ENCODE data around the gene OR51V1. TPM values are rescaled to one million over a fixed set of nuclear protein-coding genes. Genes with fewer than 3 reads are reported as not detected.

OR51V1 gene
- total RNA-seq, 1 donor from 2014 or later = not detected

- H3K27ac Mint-ChIP-seq (ENCODE audit: unreplicated experiment) = no peak overlapping the region
- no peaks in the 10 kb centered on the region for H3K9me3 Mint-ChIP-seq (ENCODE audit: unreplicated experiment)
- DNase-seq (ENCODE audit: low spot score) = no peak
- H3K4me3 Mint-ChIP-seq (ENCODE audit: unreplicated experiment) = no peak overlapping the region
- no peaks in the 10 kb centered on the region for H3K4me1 Mint-ChIP-seq (ENCODE audit: unreplicated experiment)
- TF ChIP-seq CTCF (IDR thresholded peaks at IDR 0.05; ENCODE audit: unreplicated experiment) = no peak
- peaks cover 4% of the 10 kb centered on the region for H3K27me3 Mint-ChIP-seq (ENCODE audit: unreplicated experiment)
- no peaks in the 10 kb centered on the region for H3K36me3 Mint-ChIP-seq (ENCODE audit: low read depth, unreplicated experiment)
Observed at GRCh38 chr11:5245155-5245554, 44.7 kb upstream of the OR51V1 start.

GRCh38 chr11:5243816-5244180 is 43.3 kb upstream of the OR51V1 start:
- no peaks in the 10 kb centered on the region for H3K9me3 Mint-ChIP-seq (ENCODE audit: unreplicated experiment)
- no peak for DNase-seq (ENCODE audit: low spot score)
- peaks cover 4% of the 10 kb centered on the region for H3K27me3 Mint-ChIP-seq (ENCODE audit: unreplicated experiment)
- no peaks in the 10 kb centered on the region for H3K4me1 Mint-ChIP-seq (ENCODE audit: unreplicated experiment)
- H3K36me3 Mint-ChIP-seq (ENCODE audit: low read depth, unreplicated experiment) = no peaks in the 10 kb centered on the region
- H3K27ac Mint-ChIP-seq (ENCODE audit: unreplicated experiment) = no peak overlapping the region
- TF ChIP-seq CTCF (IDR thresholded peaks at IDR 0.05; ENCODE audit: unreplicated experiment) = no peak
- no peak overlapping the region for H3K4me3 Mint-ChIP-seq (ENCODE audit: unreplicated experiment)

- no peak for DNase-seq (ENCODE audit: low spot score)
- no peak overlapping the region for H3K4me3 Mint-ChIP-seq (ENCODE audit: unreplicated experiment)
Observed at GRCh38 chr11:5242933-5243815, 42.7 kb upstream of the OR51V1 start.

GRCh38 chr11:5242208-5242607 is 41.7 kb upstream of the OR51V1 start:
- Mint-ChIP-seq H3K4me1 (ENCODE audit: unreplicated experiment) (no peaks in the 10 kb centered on the region), H3K9me3 (ENCODE audit: unreplicated experiment) (no peaks in the 10 kb centered on the region), H3K36me3 (ENCODE audit: low read depth, unreplicated experiment) (no peaks in the 10 kb centered on the region), H3K27me3 (ENCODE audit: unreplicated experiment) (peaks cover 4% of the 10 kb centered on the region), H3K27ac (ENCODE audit: unreplicated experiment) (no peak overlapping the region), H3K4me3 (ENCODE audit: unreplicated experiment) (no peak overlapping the region)
- DNase-seq (ENCODE audit: low spot score) = no peak
- no peak for TF ChIP-seq CTCF (IDR thresholded peaks at IDR 0.05; ENCODE audit: unreplicated experiment)

More at GRCh38 chr11:5242933-5243815, 42.7 kb upstream of the OR51V1 start:
- peaks cover 4% of the 10 kb centered on the region for H3K27me3 Mint-ChIP-seq (ENCODE audit: unreplicated experiment)
- no peak overlapping the region for H3K27ac Mint-ChIP-seq (ENCODE audit: unreplicated experiment)
- H3K4me1 Mint-ChIP-seq (ENCODE audit: unreplicated experiment) = no peaks in the 10 kb centered on the region
- no peak for TF ChIP-seq CTCF (IDR thresholded peaks at IDR 0.05; ENCODE audit: unreplicated experiment)
- no peaks in the 10 kb centered on the region for H3K36me3 Mint-ChIP-seq (ENCODE audit: low read depth, unreplicated experiment)
- H3K9me3 Mint-ChIP-seq (ENCODE audit: unreplicated experiment) = no peaks in the 10 kb centered on the region

GRCh38 chr11:5241458-5241857 is 41.0 kb upstream of the OR51V1 start:
- no peaks in the 10 kb centered on the region for H3K36me3 Mint-ChIP-seq (ENCODE audit: low read depth, unreplicated experiment)
- no peaks in the 10 kb centered on the region for H3K4me1 Mint-ChIP-seq (ENCODE audit: unreplicated experiment)
- no peak for DNase-seq (ENCODE audit: low spot score)
- H3K27ac Mint-ChIP-seq (ENCODE audit: unreplicated experiment) = no peak overlapping the region
- no peak overlapping the region for H3K4me3 Mint-ChIP-seq (ENCODE audit: unreplicated experiment)
- H3K27me3 Mint-ChIP-seq (ENCODE audit: unreplicated experiment) = peaks cover 1% of the 10 kb centered on the region
- no peaks in the 10 kb centered on the region for H3K9me3 Mint-ChIP-seq (ENCODE audit: unreplicated experiment)
- no peak for TF ChIP-seq CTCF (IDR thresholded peaks at IDR 0.05; ENCODE audit: unreplicated experiment)

Measured in endothelial cell (in vitro differentiated cells).